CD4-positive, alpha-beta T cell treated with Interleukin-6 for 4 hours (primary cell): ENCODE results near the gene RTN4RL1.

Experiments used
- DNase-seq: peaks from one replicate; pipeline ENCODE4 v3.0.0-alpha.2; 2020; ENCODE audit warnings: mixed read lengths

Gene RTN4RL1

GRCh38 chr17:2059547-2060384 lies 34.6 kb upstream of the RTN4RL1 start:
- DNase-seq: no peak

GRCh38 chr17:2058586-2059546 lies 33.7 kb upstream of the RTN4RL1 start:
- peak; percentile 71 for DNase-seq

- DNase-seq: peak; percentile 9
These were observed 32.8 kb upstream of the RTN4RL1 start for GRCh38 chr17:2057760-2058585.

GRCh38 chr17:2057175-2057759 lies 32.1 kb upstream of the RTN4RL1 start:
- DNase-seq: no peak

- DNase-seq: peak; percentile 68
These were observed 31.4 kb upstream of the RTN4RL1 start for GRCh38 chr17:2056206-2057174.

GRCh38 chr17:2055292-2056205 lies 30.4 kb upstream of the RTN4RL1 start:
- peak; percentile 67 for DNase-seq

- DNase-seq: peak; percentile 80
These were observed 29.6 kb upstream of the RTN4RL1 start, which contains the start of gene HIC1 for GRCh38 chr17:2054512-2055291. Gene HIC1 (plus strand): TSS chr17:2055103. CDS start chr17:2056691, 1,588 bp downstream.

GRCh38 chr17:2054262-2054511 lies 29.1 kb upstream of the RTN4RL1 start:
- no peak for DNase-seq

- DNase-seq: peak; percentile 77
These were observed 28.5 kb upstream of the RTN4RL1 start for GRCh38 chr17:2053380-2054261.

- DNase-seq: no peak
These were observed 26.9 kb upstream of the RTN4RL1 start for GRCh38 chr17:2051933-2052559.

GRCh38 chr17:2051061-2051932 lies 26.2 kb upstream of the RTN4RL1 start:
- no peak for DNase-seq

- peak; percentile 68 for DNase-seq
These were observed 25.3 kb upstream of the RTN4RL1 start for GRCh38 chr17:2050300-2051060.

GRCh38 chr17:2049333-2050299 lies 24.5 kb upstream of the RTN4RL1 start:
- DNase-seq: peak; percentile 89

GRCh38 chr17:2048805-2049204 lies 23.7 kb upstream of the RTN4RL1 start:
- no peak for DNase-seq

- DNase-seq: no peak
These were observed 22.5 kb upstream of the RTN4RL1 start for GRCh38 chr17:2047590-2047989.
